Tibial nerve (tissue), 4 donors: ENCODE measurements around the gene LGALS7B. TPM values are rescaled to one million over a fixed set of nuclear protein-coding genes. Genes with fewer than 3 reads are reported as not detected.
"Not testable (repeated sequence)": the region's sequence is repeated elsewhere in the genome, so short reads cannot be mapped to it uniquely, and the experiment has no call there.

Source experiments
- DNase-seq, 2 donors: peaks; one replicate each; pipeline ENCODE4 v3.0.0-alpha.2; 2019; ENCODE audit warnings: low spot score in 2 of 2
- H3K27ac ChIP-seq, 4 donors: fragments of 200-600 bp; sonication (generic) in 3 of 4; one replicate each; pipeline ENCODE4 v1.5.1; 2017 to 2019; ENCODE audit warnings: mild to moderate bottlenecking in 1 of 4
- H3K27me3 ChIP-seq, 2 donors: fragments of 200-600 bp; sonication (generic) in 1 of 2; one replicate each; pipeline versions ENCODE4 v1.5.1 to v1.6.0; 2017 to 2019
- H3K36me3 ChIP-seq, 3 donors: fragments of 200-600 bp; sonication (generic); one replicate each; pipeline ENCODE4 v1.5.1; 2018 to 2019
- H3K4me1 ChIP-seq, 4 donors: fragments of 200-600 bp; sonication (generic) in 3 of 4; one replicate each; pipeline ENCODE4 v1.5.1; 2017 to 2019
- H3K4me3 ChIP-seq, 4 donors: fragments of 200-600 bp; sonication (generic) in 3 of 4; one replicate each; pipeline ENCODE4 v1.5.1; 2017 to 2019; ENCODE audit warnings: mild to moderate bottlenecking in 1 of 4, moderate library complexity in 1 of 4
- H3K9me3 ChIP-seq, 4 donors: fragments of 200-600 bp; sonication (generic) in 3 of 4; one replicate each; pipeline ENCODE4 v1.5.1; 2017 to 2019
- CTCF ChIP-seq, 5 experiments: fragments of 200-600 bp in 3 of 5; fragments of 450-650 bp in 2 of 5; sonication (generic) in 3 of 5; IDR thresholded peaks; one replicate each; pipeline ENCODE4 v1.5.1; 2016 to 2019; ENCODE audit warnings: antibody characterized with exemption in 5 of 5, mild to moderate bottlenecking in 3 of 5, moderate library complexity in 2 of 5
- EP300 ChIP-seq, 2 donors: sonication (generic); formaldehyde crosslinking; IDR thresholded peaks; one replicate each; pipeline ENCODE4 v1.6.1; 2017; ENCODE audit warnings: antibody characterized with exemption in 2 of 2, mild to moderate bottlenecking in 1 of 2
- POLR2A ChIP-seq, 2 donors: fragments of 450-650 bp; IDR thresholded peaks; one replicate each; pipeline ENCODE4 v1.6.1; 2017; ENCODE audit warnings: antibody characterized with exemption in 2 of 2, mild to moderate bottlenecking in 2 of 2, moderate library complexity in 2 of 2
- WGBS, 2 donors: methylation state at CpG; one replicate each; pipeline ENCODE4 v1.1.5; 2018; 5-methylcytosine and 5-hydroxymethylcytosine counted together
- total RNA-seq, 4 donors: library from RNA; depleted of rRNA; stranded (reverse); fragments of >200 nt; gene quantifications; one replicate each; pipeline ENCODE4 v1.1.0, GENCODE V29; 2016

LGALS7B gene
- total RNA-seq, 4 donors from 2014 or later: not detected

- peaks cover 0 to 39% (median 5%) of the 10 kb centered on the region in 3 donors for H3K36me3 ChIP-seq
- H3K27ac ChIP-seq: no peak overlapping the region
- DNase-seq: no peak
- no peak overlapping the region for H3K4me3 ChIP-seq
- no peaks in the 10 kb centered on the region for H3K27me3 ChIP-seq
- WGBS, 2 donors: 88 to 93% methylated on average over 6 of the region's 6 CpGs
- no peaks in the 10 kb centered on the region for H3K9me3 ChIP-seq
- H3K4me1 ChIP-seq: no peaks in the 10 kb centered on the region
- TF ChIP-seq CTCF (IDR thresholded peaks at IDR 0.05) (no peak), EP300 (IDR thresholded peaks at IDR 0.05) (no peak), POLR2A (IDR thresholded peaks at IDR 0.05) (no peak)
These were observed 17.4 kb downstream of the LGALS7B start for GRCh38 chr19:38806371-38806770.

GRCh38 chr19:38807374-38808098 lies 18.5 kb downstream of the LGALS7B start:
- not testable (repeated sequence) for H3K27me3 ChIP-seq, H3K27ac ChIP-seq, H3K9me3 ChIP-seq, H3K4me3 ChIP-seq, DNase-seq, H3K4me1 ChIP-seq
- peaks cover 0 to 28% (median 5%) of the 10 kb centered on the region in 3 donors for H3K36me3 ChIP-seq
- 84 to 87% methylated on average over 18 of the region's 18 CpGs for WGBS, 2 donors

- TF ChIP-seq EP300 (IDR thresholded peaks at IDR 0.05) (no peak), CTCF (IDR thresholded peaks at IDR 0.05) (no peak), POLR2A (IDR thresholded peaks at IDR 0.05) (no peak)
- no peak for DNase-seq
- Histone ChIP-seq H3K4me1 (no peaks in the 10 kb centered on the region), H3K36me3 (peaks cover 0 to 28% (median 2%) of the 10 kb centered on the region in 3 donors), H3K4me3 (no peak overlapping the region), H3K9me3 (no peaks in the 10 kb centered on the region), H3K27me3 (no peaks in the 10 kb centered on the region), H3K27ac (no peak overlapping the region)
- 94 to 97% methylated on average over 17 of the region's 17 CpGs for WGBS, 2 donors
These were observed 19.7 kb downstream of the LGALS7B start for GRCh38 chr19:38808741-38809140.

- WGBS, 2 donors: 91 to 96% methylated on average over 7 to 8 of the region's 8 CpGs
- no peak for TF ChIP-seq EP300 (IDR thresholded peaks at IDR 0.05)
- TF ChIP-seq POLR2A (IDR thresholded peaks at IDR 0.05): no peak
- no peak for TF ChIP-seq CTCF (IDR thresholded peaks at IDR 0.05)
- no peak overlapping the region for H3K27ac ChIP-seq
- H3K4me3 ChIP-seq: no peak overlapping the region
- DNase-seq: no peak
- no peaks in the 10 kb centered on the region for H3K9me3 ChIP-seq
- H3K27me3 ChIP-seq: no peaks in the 10 kb centered on the region
- no peaks in the 10 kb centered on the region for H3K4me1 ChIP-seq
- H3K36me3 ChIP-seq: peaks cover 0 to 22% (median 0%) of the 10 kb centered on the region in 3 donors
These were observed 20.7 kb downstream of the LGALS7B start for GRCh38 chr19:38809592-38810252.

- peaks cover 0 to 37% (median 22%) of the 10 kb centered on the region in 3 donors for H3K36me3 ChIP-seq
- H3K9me3 ChIP-seq: no peaks in the 10 kb centered on the region
- DNase-seq: no peak
- no peaks in the 10 kb centered on the region for H3K4me1 ChIP-seq
- H3K27ac ChIP-seq: peak overlapping the region in 1 of 4 donors; percentile 70
- 71 to 72% methylated on average over 18 of the region's 18 CpGs for WGBS, 2 donors
- TF ChIP-seq CTCF (IDR thresholded peaks at IDR 0.05) (no peak), EP300 (IDR thresholded peaks at IDR 0.05) (no peak), POLR2A (IDR thresholded peaks at IDR 0.05) (no peak)
- peak overlapping the region in 1 of 4 donors; percentile 18 for H3K4me3 ChIP-seq
- no peaks in the 10 kb centered on the region for H3K27me3 ChIP-seq
These were observed 23.2 kb downstream of the LGALS7B start for GRCh38 chr19:38812009-38812840.
